Naive B cell (primary cell): ENCODE measurements around the gene INSM2. TPM values are rescaled to one million over a fixed set of nuclear protein-coding genes. Genes with fewer than 3 reads are reported as not detected.

ENCODE experiments used
- ATAC-seq, 2 donors: fragments of 150-1000 bp; cut with Tn5 transposase; 2 replicates each; pipeline ENCODE4 v1.10.0; 2021; ENCODE audit warnings: low read depth in 2 of 2, mild to moderate bottlenecking in 2 of 2, moderate library complexity in 2 of 2
- DNase-seq: peaks from one replicate; pipeline ENCODE4 v3.0.0; 2022
- H3K27ac Mint-ChIP-seq, 6 donors: one replicate each; pipeline ENCODE4 v1.8.0; 2020 to 2022; ENCODE audit warnings: mild to moderate bottlenecking in 6 of 6, mixed read lengths in 6 of 6, moderate library complexity in 5 of 6, inconsistent platforms in 2 of 6
- H3K27me3 Mint-ChIP-seq, 3 donors: one replicate each; pipeline ENCODE4 v1.8.0; 2021 to 2022; ENCODE audit warnings: mixed read lengths in 3 of 3, mild to moderate bottlenecking in 1 of 3
- H3K36me3 Mint-ChIP-seq, 2 donors: one replicate each; pipeline ENCODE4 v1.8.0; 2020 to 2022; ENCODE audit warnings: mixed read lengths in 2 of 2, inconsistent platforms in 1 of 2, mild to moderate bottlenecking in 1 of 2
- H3K4me1 Mint-ChIP-seq, 3 donors: one replicate each; pipeline ENCODE4 v1.8.0; 2020 to 2022; ENCODE audit warnings: mixed read lengths in 3 of 3, inconsistent platforms in 1 of 3, mild to moderate bottlenecking in 1 of 3, moderate library complexity in 1 of 3
- H3K4me3 Mint-ChIP-seq, 8 donors: one replicate each; pipeline ENCODE4 v1.8.0; 2020 to 2022; ENCODE audit warnings: mild to moderate bottlenecking in 8 of 8, mixed read lengths in 8 of 8, moderate library complexity in 8 of 8, inconsistent platforms in 2 of 8
- H3K9me3 Mint-ChIP-seq, 7 donors: one replicate each; pipeline ENCODE4 v1.8.0; 2020 to 2022; ENCODE audit warnings: mixed read lengths in 7 of 7, mild to moderate bottlenecking in 5 of 7, inconsistent platforms in 2 of 7, moderate library complexity in 1 of 7
- polyA plus RNA-seq, 6 donors: library from polyadenylated mRNA; unstranded; fragments of 300-500 nt; fragmentation: Illumina TruSeq; gene quantifications; one replicate each; pipeline ENCODE4 v1.2.3, GENCODE V29; 2021; ENCODE audit warnings: low read depth in 6 of 6

Gene INSM2
- polyA plus RNA-seq, 6 donors from 2014 or later, result not detected

DNA sequence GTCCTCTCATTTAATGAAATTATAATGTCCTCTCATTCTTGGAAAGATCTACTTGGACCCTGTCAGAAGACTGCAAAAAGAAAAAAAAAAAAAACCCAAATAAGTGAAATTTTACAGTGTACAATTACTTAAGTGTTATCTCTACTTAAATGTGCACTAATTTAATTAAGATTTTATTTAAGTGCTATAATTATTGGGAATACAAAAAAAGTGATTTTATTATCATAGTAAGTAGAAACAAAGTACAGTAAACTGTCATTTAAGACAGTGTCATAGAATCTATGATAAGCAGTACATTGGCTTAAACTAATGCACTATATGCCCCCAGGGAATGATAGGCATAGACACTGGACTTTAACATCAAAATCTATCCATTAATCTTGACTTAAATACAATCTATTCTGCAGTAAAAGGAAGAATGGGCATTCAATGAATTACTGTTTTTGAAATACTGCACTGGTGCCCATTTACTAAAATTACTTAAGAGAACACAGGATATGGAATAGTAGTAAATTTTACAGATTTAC lies 23.3 kb downstream of the INSM2 start:
- ATAC-seq (no peak), DNase-seq (no peak)
- no peaks in the 10 kb centered on the region for H3K36me3 Mint-ChIP-seq
- no peak overlapping the region for H3K4me3 Mint-ChIP-seq
- H3K4me1 Mint-ChIP-seq, result no peaks in the 10 kb centered on the region
- no peaks in the 10 kb centered on the region for H3K9me3 Mint-ChIP-seq
- no peaks in the 10 kb centered on the region for H3K27me3 Mint-ChIP-seq
- H3K27ac Mint-ChIP-seq, result peak overlapping the region in 1 of 6 donors; percentile 9

GRCh38 chr14:35558680-35559079 lies 24.7 kb downstream of the INSM2 start:
- H3K27me3 Mint-ChIP-seq, result no peaks in the 10 kb centered on the region
- no peak for DNase-seq
- ATAC-seq, result no peak

GRCh38 chr14:35565871-35566464 lies 32.0 kb downstream of the INSM2 start:
- no peak for ATAC-seq
- H3K9me3 Mint-ChIP-seq, result no peaks in the 10 kb centered on the region
- H3K36me3 Mint-ChIP-seq, result peaks cover 7 to 18% of the 10 kb centered on the region in 2 donors

More at GRCh38 chr14:35558680-35559079, 24.7 kb downstream of the INSM2 start:
- Mint-ChIP-seq H3K9me3 (no peaks in the 10 kb centered on the region), H3K4me1 (no peaks in the 10 kb centered on the region), H3K4me3 (no peak overlapping the region), H3K27ac (no peak overlapping the region), H3K36me3 (peaks cover 0 to 7% of the 10 kb centered on the region in 2 donors)

GRCh38 chr14:35571598-35571997 lies 37.6 kb downstream of the INSM2 start:
- Mint-ChIP-seq H3K4me1 (no peaks in the 10 kb centered on the region), H3K27me3 (no peaks in the 10 kb centered on the region), H3K9me3 (no peaks in the 10 kb centered on the region), H3K27ac (no peak overlapping the region), H3K4me3 (no peak overlapping the region), H3K36me3 (peaks cover 7 to 14% of the 10 kb centered on the region in 2 donors)
- ATAC-seq (no peak), DNase-seq (no peak)

More at GRCh38 chr14:35565871-35566464, 32.0 kb downstream of the INSM2 start:
- Mint-ChIP-seq H3K27ac (no peak overlapping the region), H3K27me3 (no peaks in the 10 kb centered on the region), H3K4me1 (no peaks in the 10 kb centered on the region), H3K4me3 (no peak overlapping the region)
- DNase-seq, result no peak

GRCh38 chr14:35573911-35574310 lies 39.9 kb downstream of the INSM2 start:
- DNase-seq (no peak), ATAC-seq (no peak)
- H3K36me3 Mint-ChIP-seq, result peaks cover 6 to 19% of the 10 kb centered on the region in 2 donors
- no peak overlapping the region for H3K4me3 Mint-ChIP-seq
- no peaks in the 10 kb centered on the region for H3K9me3 Mint-ChIP-seq
- H3K4me1 Mint-ChIP-seq, result peaks cover 0 to 2% (median 0%) of the 10 kb centered on the region in 3 donors
- no peaks in the 10 kb centered on the region for H3K27me3 Mint-ChIP-seq
- no peak overlapping the region for H3K27ac Mint-ChIP-seq

- Mint-ChIP-seq H3K36me3 (peaks cover 11 to 18% of the 10 kb centered on the region in 2 donors), H3K27me3 (no peaks in the 10 kb centered on the region), H3K9me3 (no peaks in the 10 kb centered on the region), H3K4me1 (peaks cover 0 to 2% (median 0%) of the 10 kb centered on the region in 3 donors), H3K4me3 (no peak overlapping the region), H3K27ac (no peak overlapping the region)
- no peak for DNase-seq
- ATAC-seq, result no peak
Observed at GRCh38 chr14:35576260-35576659, 42.3 kb downstream of the INSM2 start.

- no peak overlapping the region for H3K4me3 Mint-ChIP-seq
Observed at GRCh38 chr14:35576856-35577255, 42.9 kb downstream of the INSM2 start.

GRCh38 chr14:35578135-35578534 lies 44.2 kb downstream of the INSM2 start:
- Mint-ChIP-seq H3K4me1 (peaks cover 0 to 2% (median 0%) of the 10 kb centered on the region in 3 donors), H3K27ac (peak overlapping the region in 1 of 6 donors; percentile 73), H3K27me3 (no peaks in the 10 kb centered on the region), H3K4me3 (no peak overlapping the region), H3K9me3 (peaks cover 0 to 5% (median 1%) of the 10 kb centered on the region in 7 donors), H3K36me3 (peaks cover 17 to 23% of the 10 kb centered on the region in 2 donors)
- ATAC-seq (no peak), DNase-seq (no peak)

More at GRCh38 chr14:35576856-35577255, 42.9 kb downstream of the INSM2 start:
- Mint-ChIP-seq H3K27ac (no peak overlapping the region), H3K9me3 (no peaks in the 10 kb centered on the region), H3K27me3 (no peaks in the 10 kb centered on the region), H3K36me3 (peaks cover 11 to 18% of the 10 kb centered on the region in 2 donors), H3K4me1 (peaks cover 0 to 2% (median 0%) of the 10 kb centered on the region in 3 donors)
- no peak for ATAC-seq
- no peak for DNase-seq

DNA sequence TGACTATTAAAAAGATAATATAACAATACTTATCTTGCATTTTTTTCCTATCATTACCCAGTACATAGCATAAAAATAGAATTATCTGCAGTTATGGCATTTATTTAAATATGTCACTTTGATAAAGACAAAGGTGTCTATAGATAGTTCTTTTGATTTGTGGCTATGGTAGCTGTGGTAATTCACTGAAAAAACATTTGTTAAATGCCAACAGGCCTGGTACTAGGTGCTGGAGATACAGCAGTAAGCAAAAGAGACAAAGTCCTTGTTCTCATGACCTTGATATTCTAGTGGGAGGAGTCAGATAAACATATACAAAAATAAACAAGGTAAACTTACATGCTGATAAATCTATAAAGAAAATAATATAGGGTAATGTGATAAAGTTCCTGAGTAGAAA lies 44.7 kb downstream of the INSM2 start:
- no peak overlapping the region for H3K27ac Mint-ChIP-seq
- no peaks in the 10 kb centered on the region for H3K27me3 Mint-ChIP-seq
- no peak overlapping the region for H3K4me3 Mint-ChIP-seq
- no peak for ATAC-seq
- DNase-seq, result no peak
- H3K36me3 Mint-ChIP-seq, result peaks cover 22 to 28% of the 10 kb centered on the region in 2 donors
- peaks cover 0 to 8% (median 5%) of the 10 kb centered on the region in 7 donors for H3K9me3 Mint-ChIP-seq
- peaks cover 0 to 4% (median 2%) of the 10 kb centered on the region in 3 donors for H3K4me1 Mint-ChIP-seq

Other genes starting within 250 kb of the INSM2 start
- gene PSMA6, start 241.8 kb upstream of the INSM2 start, polyA plus RNA-seq, result 100 to 1,000 TPM; 216 to 373 (median 267) TPM
- 1,000 to 10,000 TPM in 2 of 6 donors, 100 to 1,000 TPM in 4; 570 to 1,223 (median 765) TPM for gene NFKBIA, start 129.4 kb upstream of the INSM2 start, polyA plus RNA-seq